SK-N-SH (cell line): ENCODE measurements around the gene SLC35G2. TPM values are rescaled to one million over a fixed set of nuclear protein-coding genes. Genes with fewer than 3 reads are reported as not detected.

Source experiments
- CTCF ChIA-PET: fragments of 300-600, 350-600 bp; formaldehyde crosslinking; extraction: SDS; loops from one replicate; lab custom pipeline; 2021; lab: Yijun Ruan, JAX
- POLR2A ChIA-PET: fragments of 350-600 bp; sonication (Branson Sonifier 250); formaldehyde crosslinking; extraction: SDS; loops from one replicate; lab custom pipeline; 2020; ENCODE audit warnings: antibody characterized with exemption, inconsistent platforms; lab: Yijun Ruan, JAX
- DNase-seq: peaks from one replicate; pipeline ENCODE4 v3.0.0; 2012
- H2AFZ ChIP-seq: fragments of 200-600 bp; sonication (generic); 2 replicates; pipeline ENCODE4 v1.8.1; 2016; ENCODE audit warnings: antibody characterized with exemption, mild to moderate bottlenecking, low read depth
- H3F3A ChIP-seq: fragments of 200-600 bp; sonication (generic); replicated peaks from 2 replicates; pipeline ENCODE3; 2016; ENCODE audit warnings: antibody characterized with exemption, mild to moderate bottlenecking; ENCODE audit not compliant: insufficient read depth
- H3K27ac ChIP-seq, 2 experiments: fragments of 200-500 bp in 1 of 2; fragments of 200-600 bp in 1 of 2; sonication (Bioruptor generic) in 1 of 2; sonication (generic), shearing (Covaris generic) in 1 of 2; 2 replicates each; pipeline versions ENCODE4 v1.5.1 to v1.6.1; 2014 to 2016; ENCODE audit warnings: low read depth in 2 of 2, inconsistent platforms in 1 of 2, low read length in 1 of 2, mild to moderate bottlenecking in 1 of 2, mixed read lengths in 1 of 2
- H3K27me3 ChIP-seq: fragments of 200-600 bp; sonication (generic), shearing (Covaris generic); 2 replicates; pipeline ENCODE4 v1.6.1; 2016; ENCODE audit warnings: mixed run types; ENCODE audit not compliant: insufficient read depth
- H3K36me3 ChIP-seq, 2 experiments: fragments of 200-500 bp in 1 of 2; fragments of 200-600 bp in 1 of 2; sonication (Bioruptor generic) in 1 of 2; sonication (generic) in 1 of 2; replicated peaks in 1 of 2; 2 replicates each; pipeline versions ENCODE3 to v1.5.1; 2014 to 2016; ENCODE audit warnings: low read length in 1 of 2, mild to moderate bottlenecking in 1 of 2; ENCODE audit not compliant: insufficient read depth in 2 of 2, control insufficient read depth in 1 of 2
- H3K4me1 ChIP-seq, 2 experiments: fragments of 200-500 bp in 1 of 2; fragments of 200-600 bp in 1 of 2; sonication (Bioruptor generic) in 1 of 2; sonication (generic), shearing (Covaris generic) in 1 of 2; 2 replicates each; pipeline versions ENCODE4 v1.5.1 to v1.6.1; 2014 to 2016; ENCODE audit warnings: low read depth in 1 of 2, low read length in 1 of 2, mixed run types in 1 of 2; ENCODE audit not compliant: insufficient read depth in 2 of 2, control insufficient read depth in 1 of 2
- H3K4me2 ChIP-seq: fragments of 200-600 bp; sonication (generic), shearing (Covaris generic); 2 replicates; pipeline ENCODE4 v1.6.1; 2017; ENCODE audit warnings: mixed run types
- H3K4me3 ChIP-seq, 2 experiments: fragments of 200-500 bp in 1 of 2; fragments of 200-600 bp in 1 of 2; sonication (Bioruptor generic) in 1 of 2; sonication (generic), shearing (Covaris generic) in 1 of 2; 2 replicates each; pipeline versions ENCODE4 v1.5.1 to v1.8.1; 2014 to 2016; ENCODE audit warnings: low read depth in 2 of 2, inconsistent platforms in 1 of 2, low read length in 1 of 2, mild to moderate bottlenecking in 1 of 2, mixed read lengths in 1 of 2, moderate library complexity in 1 of 2
- H3K79me2 ChIP-seq: fragments of 200-600 bp; sonication (generic); 2 replicates; pipeline ENCODE4 v1.8.1; 2017; ENCODE audit warnings: mild to moderate bottlenecking; ENCODE audit not compliant: insufficient read depth
- H3K9ac ChIP-seq: fragments of 200-600 bp; sonication (generic); 2 replicates; pipeline ENCODE4 v1.6.1; 2017; ENCODE audit warnings: mixed run types
- H3K9me2 ChIP-seq: fragments of 200-600 bp; sonication (generic); 2 replicates; pipeline ENCODE4 v1.6.1; 2017; ENCODE audit warnings: mixed run types
- H3K9me3 ChIP-seq: fragments of 200-600 bp; sonication (generic); 2 replicates; pipeline ENCODE4 v1.6.1; 2017; ENCODE audit warnings: mixed run types, mild to moderate bottlenecking, moderate library complexity
- H4K20me1 ChIP-seq: fragments of 200-600 bp; sonication (generic); 2 replicates; pipeline ENCODE4 v1.6.1; 2017; ENCODE audit warnings: mild to moderate bottlenecking, mixed run types; ENCODE audit not compliant: insufficient read depth
- CTCF ChIP-seq: fragments of 200-600 bp; sonication (generic); IDR thresholded peaks from 2 replicates; pipeline ENCODE4 v1.6.1; 2017; ENCODE audit warnings: antibody characterized with exemption, mild to moderate bottlenecking, moderate library complexity
- EP300 ChIP-seq, 2 experiments: IDR thresholded peaks; 2 replicates each; pipeline versions ENCODE4 v1.4.0 to v1.6.1; 2012; ENCODE audit warnings: borderline replicate concordance in 1 of 2, low read depth in 1 of 2, low read length in 1 of 2
- EZH2phosphoT487 ChIP-seq: fragments of 200-600 bp; sonication (generic); IDR thresholded peaks from 2 replicates; pipeline ENCODE4 v1.6.1; 2017; ENCODE audit warnings: low read depth, mixed run types, mild to moderate bottlenecking, antibody characterized with exemption, moderate library complexity, borderline replicate concordance
- FOXJ3 ChIP-seq: sonication (generic); formaldehyde crosslinking; IDR thresholded peaks from 2 replicates; pipeline ENCODE4 v1.5.1; 2020; ENCODE audit warnings: mild to moderate bottlenecking, missing genetic modification reagents
- FOXM1 ChIP-seq: IDR thresholded peaks from 2 replicates; pipeline ENCODE4 v1.4.0; 2012; ENCODE audit warnings: low read depth, mild to moderate bottlenecking
- GABPA ChIP-seq: IDR thresholded peaks from 2 replicates; pipeline ENCODE4 v1.4.0; 2012; ENCODE audit warnings: low read depth, mild to moderate bottlenecking
- GATA2 ChIP-seq: sonication (generic); formaldehyde crosslinking; IDR thresholded peaks from 2 replicates; pipeline ENCODE4 v1.5.0; 2020; ENCODE audit warnings: mild to moderate bottlenecking, missing genetic modification reagents
- MAX ChIP-seq: IDR thresholded peaks from 2 replicates; pipeline ENCODE4 v1.4.0; 2012; ENCODE audit warnings: low read depth
- MXI1 ChIP-seq: IDR thresholded peaks from 2 replicates; pipeline ENCODE4 v1.6.1; 2012; ENCODE audit warnings: mild to moderate bottlenecking, low read depth, low read length, improper control_type of control experiment
- NRF1 ChIP-seq: IDR thresholded peaks from 2 replicates; pipeline ENCODE4 v1.6.1; 2012; ENCODE audit warnings: low read depth, mild to moderate bottlenecking, low read length
- POLR2AphosphoS5 ChIP-seq: IDR thresholded peaks from 2 replicates; pipeline ENCODE4 v1.6.1; 2012; ENCODE audit warnings: low read depth, low read length
- RCOR1 ChIP-seq: fragments of 150-350 bp; IDR thresholded peaks from 2 replicates; pipeline ENCODE4 v1.6.1; 2017; ENCODE audit warnings: antibody characterized with exemption, low read length
- REST ChIP-seq: IDR thresholded peaks from 2 replicates; pipeline ENCODE4 v1.6.1; 2012; ENCODE audit warnings: mild to moderate bottlenecking, low read depth, low read length, moderate library complexity
- RFX5 ChIP-seq: IDR thresholded peaks from 2 replicates; pipeline ENCODE4 v1.6.1; 2012; ENCODE audit warnings: mild to moderate bottlenecking, improper control_type of control experiment, low read length
- RXRA ChIP-seq: IDR thresholded peaks from 2 replicates; pipeline ENCODE4 v1.4.0; 2012; ENCODE audit warnings: low read depth, mild to moderate bottlenecking, borderline replicate concordance
- SIN3A ChIP-seq: IDR thresholded peaks from 2 replicates; pipeline ENCODE4 v1.6.1; 2012; ENCODE audit warnings: low read depth, mild to moderate bottlenecking, low read length, moderate library complexity, borderline replicate concordance
- USF2 ChIP-seq: fragments of 150-350 bp; IDR thresholded peaks from 2 replicates; pipeline ENCODE4 v1.6.1; 2017; ENCODE audit warnings: antibody characterized with exemption, low read length, low read depth, borderline replicate concordance
- ZBTB33 ChIP-seq: IDR thresholded peaks from 2 replicates; pipeline ENCODE4 v1.4.0; 2012; ENCODE audit warnings: low read depth, borderline replicate concordance
- WGBS: methylation state at CpG from one replicate; pipeline ENCODE4 v1.1.6; 2017; ENCODE audit warnings: low lambda C conversion rate; 5-methylcytosine and 5-hydroxymethylcytosine counted together
- polyA plus RNA-seq, 3 experiments: library from polyadenylated mRNA; depleted of rRNA; stranded (reverse); fragments of >200 nt; gene quantifications; 2 replicates each; pipeline ENCODE4 v1.2.3, GENCODE V29; 2012

The SLC35G2 gene
- polyA plus RNA-seq, 1 of the 3 experiments (the other 2 are of a cell fraction): 9.7 TPM

- H3K9me2 ChIP-seq: no peaks in the 10 kb centered on the region
- no peaks in the 10 kb centered on the region for H3K27me3 ChIP-seq
- no peak overlapping the region for H3K9ac ChIP-seq
- H3K9me3 ChIP-seq: no peaks in the 10 kb centered on the region
- TF ChIP-seq MAX (no peak), REST (no peak), RFX5 (no peak), EZH2phosphoT487 (no peak), GABPA (no peak), FOXJ3 (no peak), MXI1 (no peak), NRF1 (no peak), POLR2AphosphoS5 (no peak), RCOR1 (no peak), USF2 (no peak), GATA2 (no peak), CTCF (no peak), ZBTB33 (no peak), RXRA (no peak), SIN3A (no peak), EP300 (IDR thresholded peaks at IDR 0.05; ENCODE audit: borderline replicate concordance in 1 of 2, low read depth in 1 of 2, low read length in 1 of 2) (no peak), FOXM1 (no peak)
- TF ChIP-seq, all 33 proteins: peak for 0
- Histone ChIP-seq H3K4me2 (no peak overlapping the region), H4K20me1 (no peaks in the 10 kb centered on the region), H3K4me1 (peaks cover 4 to 12% of the 10 kb centered on the region in 2 experiments; a peak in 2 of 4 replicates), H3K79me2 (no peaks in the 10 kb centered on the region), H3F3A (no peaks in the 10 kb centered on the region), H3K36me3 (no peaks in the 10 kb centered on the region), H3K4me3 (no peak overlapping the region), H2AFZ (no peak overlapping the region), H3K27ac (no peak overlapping the region)
- no peak for DNase-seq
- CTCF ChIA-PET: no interaction called here
- POLR2A ChIA-PET: no interaction called here
- WGBS: 83% methylated on average over 1 of the region's 1 CpG
Measured at GRCh38 chr3:136789976-136790375, 28.9 kb upstream of the SLC35G2 start.
